SK-N-SH (cell line): ENCODE data around the gene CTSZ. TPM values are rescaled to one million over a fixed set of nuclear protein-coding genes. Genes with fewer than 3 reads are reported as not detected.

Experiments used
- CTCF ChIA-PET: fragments of 300-600, 350-600 bp; formaldehyde crosslinking; extraction: SDS; loops from one replicate; lab custom pipeline; 2021; lab: Yijun Ruan, JAX
- POLR2A ChIA-PET: fragments of 350-600 bp; sonication (Branson Sonifier 250); formaldehyde crosslinking; extraction: SDS; loops from one replicate; lab custom pipeline; 2020; ENCODE audit warnings: antibody characterized with exemption, inconsistent platforms; lab: Yijun Ruan, JAX
- DNase-seq: peaks from one replicate; pipeline ENCODE4 v3.0.0; 2012
- H2AFZ ChIP-seq: fragments of 200-600 bp; sonication (generic); 2 replicates; pipeline ENCODE4 v1.8.1; 2016; ENCODE audit warnings: antibody characterized with exemption, mild to moderate bottlenecking, low read depth
- H3F3A ChIP-seq: fragments of 200-600 bp; sonication (generic); replicated peaks from 2 replicates; pipeline ENCODE3; 2016; ENCODE audit warnings: antibody characterized with exemption, mild to moderate bottlenecking; ENCODE audit not compliant: insufficient read depth
- H3K27ac ChIP-seq, 2 experiments: fragments of 200-500 bp in 1 of 2; fragments of 200-600 bp in 1 of 2; sonication (Bioruptor generic) in 1 of 2; sonication (generic), shearing (Covaris generic) in 1 of 2; 2 replicates each; pipeline versions ENCODE4 v1.5.1 to v1.6.1; 2014 to 2016; ENCODE audit warnings: low read depth in 2 of 2, inconsistent platforms in 1 of 2, low read length in 1 of 2, mild to moderate bottlenecking in 1 of 2, mixed read lengths in 1 of 2
- H3K27me3 ChIP-seq: fragments of 200-600 bp; sonication (generic), shearing (Covaris generic); 2 replicates; pipeline ENCODE4 v1.6.1; 2016; ENCODE audit warnings: mixed run types; ENCODE audit not compliant: insufficient read depth
- H3K36me3 ChIP-seq, 2 experiments: fragments of 200-500 bp in 1 of 2; fragments of 200-600 bp in 1 of 2; sonication (Bioruptor generic) in 1 of 2; sonication (generic) in 1 of 2; replicated peaks in 1 of 2; 2 replicates each; pipeline versions ENCODE3 to v1.5.1; 2014 to 2016; ENCODE audit warnings: low read length in 1 of 2, mild to moderate bottlenecking in 1 of 2; ENCODE audit not compliant: insufficient read depth in 2 of 2, control insufficient read depth in 1 of 2
- H3K4me1 ChIP-seq, 2 experiments: fragments of 200-500 bp in 1 of 2; fragments of 200-600 bp in 1 of 2; sonication (Bioruptor generic) in 1 of 2; sonication (generic), shearing (Covaris generic) in 1 of 2; 2 replicates each; pipeline versions ENCODE4 v1.5.1 to v1.6.1; 2014 to 2016; ENCODE audit warnings: low read depth in 1 of 2, low read length in 1 of 2, mixed run types in 1 of 2; ENCODE audit not compliant: insufficient read depth in 2 of 2, control insufficient read depth in 1 of 2
- H3K4me2 ChIP-seq: fragments of 200-600 bp; sonication (generic), shearing (Covaris generic); 2 replicates; pipeline ENCODE4 v1.6.1; 2017; ENCODE audit warnings: mixed run types
- H3K4me3 ChIP-seq, 2 experiments: fragments of 200-500 bp in 1 of 2; fragments of 200-600 bp in 1 of 2; sonication (Bioruptor generic) in 1 of 2; sonication (generic), shearing (Covaris generic) in 1 of 2; 2 replicates each; pipeline versions ENCODE4 v1.5.1 to v1.8.1; 2014 to 2016; ENCODE audit warnings: low read depth in 2 of 2, inconsistent platforms in 1 of 2, low read length in 1 of 2, mild to moderate bottlenecking in 1 of 2, mixed read lengths in 1 of 2, moderate library complexity in 1 of 2
- H3K79me2 ChIP-seq: fragments of 200-600 bp; sonication (generic); 2 replicates; pipeline ENCODE4 v1.8.1; 2017; ENCODE audit warnings: mild to moderate bottlenecking; ENCODE audit not compliant: insufficient read depth
- H3K9ac ChIP-seq: fragments of 200-600 bp; sonication (generic); 2 replicates; pipeline ENCODE4 v1.6.1; 2017; ENCODE audit warnings: mixed run types
- H3K9me2 ChIP-seq: fragments of 200-600 bp; sonication (generic); 2 replicates; pipeline ENCODE4 v1.6.1; 2017; ENCODE audit warnings: mixed run types
- H3K9me3 ChIP-seq: fragments of 200-600 bp; sonication (generic); 2 replicates; pipeline ENCODE4 v1.6.1; 2017; ENCODE audit warnings: mixed run types, mild to moderate bottlenecking, moderate library complexity
- H4K20me1 ChIP-seq: fragments of 200-600 bp; sonication (generic); 2 replicates; pipeline ENCODE4 v1.6.1; 2017; ENCODE audit warnings: mild to moderate bottlenecking, mixed run types; ENCODE audit not compliant: insufficient read depth
- CHD2 ChIP-seq: fragments of 150-350 bp; IDR thresholded peaks from 2 replicates; pipeline ENCODE4 v1.6.1; 2018; ENCODE audit warnings: low read length; ENCODE audit not compliant: partially characterized antibody
- EP300 ChIP-seq, 2 experiments: IDR thresholded peaks; 2 replicates each; pipeline versions ENCODE4 v1.4.0 to v1.6.1; 2012; ENCODE audit warnings: borderline replicate concordance in 1 of 2, low read depth in 1 of 2, low read length in 1 of 2
- EZH2phosphoT487 ChIP-seq: fragments of 200-600 bp; sonication (generic); IDR thresholded peaks from 2 replicates; pipeline ENCODE4 v1.6.1; 2017; ENCODE audit warnings: low read depth, mixed run types, mild to moderate bottlenecking, antibody characterized with exemption, moderate library complexity, borderline replicate concordance
- FOSL2 ChIP-seq: IDR thresholded peaks from 2 replicates; pipeline ENCODE4 v1.4.0; 2012; ENCODE audit warnings: low read depth, mild to moderate bottlenecking, moderate library complexity, borderline replicate concordance
- FOXJ3 ChIP-seq: sonication (generic); formaldehyde crosslinking; IDR thresholded peaks from 2 replicates; pipeline ENCODE4 v1.5.1; 2020; ENCODE audit warnings: mild to moderate bottlenecking, missing genetic modification reagents
- GATA2 ChIP-seq: sonication (generic); formaldehyde crosslinking; IDR thresholded peaks from 2 replicates; pipeline ENCODE4 v1.5.0; 2020; ENCODE audit warnings: mild to moderate bottlenecking, missing genetic modification reagents
- JUND ChIP-seq: IDR thresholded peaks from 2 replicates; pipeline ENCODE4 v1.4.0; 2012
- MEF2A ChIP-seq: IDR thresholded peaks from 2 replicates; pipeline ENCODE4 v1.4.0; 2012; ENCODE audit warnings: low read depth, borderline replicate concordance
- MXI1 ChIP-seq: IDR thresholded peaks from 2 replicates; pipeline ENCODE4 v1.6.1; 2012; ENCODE audit warnings: mild to moderate bottlenecking, low read depth, low read length, improper control_type of control experiment
- NRF1 ChIP-seq: IDR thresholded peaks from 2 replicates; pipeline ENCODE4 v1.6.1; 2012; ENCODE audit warnings: low read depth, mild to moderate bottlenecking, low read length
- RAD21 ChIP-seq: IDR thresholded peaks from 2 replicates; pipeline ENCODE4 v1.6.1; 2012; ENCODE audit warnings: mild to moderate bottlenecking, low read length
- RCOR1 ChIP-seq: fragments of 150-350 bp; IDR thresholded peaks from 2 replicates; pipeline ENCODE4 v1.6.1; 2017; ENCODE audit warnings: antibody characterized with exemption, low read length
- SIN3A ChIP-seq: IDR thresholded peaks from 2 replicates; pipeline ENCODE4 v1.6.1; 2012; ENCODE audit warnings: low read depth, mild to moderate bottlenecking, low read length, moderate library complexity, borderline replicate concordance
- SMC3 ChIP-seq: IDR thresholded peaks from 2 replicates; pipeline ENCODE4 v1.6.1; 2012; ENCODE audit warnings: low read depth, low read length, improper control_type of control experiment
- TCF12 ChIP-seq: IDR thresholded peaks from 2 replicates; pipeline ENCODE4 v1.4.0; 2012
- WGBS: methylation state at CpG from one replicate; pipeline ENCODE4 v1.1.6; 2017; ENCODE audit warnings: low lambda C conversion rate; 5-methylcytosine and 5-hydroxymethylcytosine counted together
- polyA plus RNA-seq, 3 experiments: library from polyadenylated mRNA; depleted of rRNA; stranded (reverse); fragments of >200 nt; gene quantifications; 2 replicates each; pipeline ENCODE4 v1.2.3, GENCODE V29; 2012
- TF ChIP-seq, protein P1 (sequence below): IDR thresholded peaks from 2 replicates; pipeline ENCODE4 v1.4.0; 2012; ENCODE audit warnings: low read depth, borderline replicate concordance
- TF ChIP-seq, protein P2 (sequence below): fragments of 150-350 bp; IDR thresholded peaks from 2 replicates; pipeline ENCODE4 v1.6.1; 2016; ENCODE audit warnings: mild to moderate bottlenecking, low read depth, low read length
- TF ChIP-seq, protein P3 (sequence below): fragments of 150-350 bp; IDR thresholded peaks from 2 replicates; pipeline ENCODE4 v1.6.1; 2017; ENCODE audit warnings: antibody characterized with exemption, low read length, low read depth, borderline replicate concordance
- TF ChIP-seq, protein P4 (sequence below): IDR thresholded peaks from 2 replicates; pipeline ENCODE4 v1.4.0; 2012; ENCODE audit warnings: low read depth
- TF ChIP-seq, protein P5 (sequence below): fragments of 200-600 bp; sonication (generic); IDR thresholded peaks from 2 replicates; pipeline ENCODE4 v1.6.1; 2017; ENCODE audit warnings: antibody characterized with exemption, mild to moderate bottlenecking, moderate library complexity

CTSZ gene
- polyA plus RNA-seq, 1 of the 3 experiments (the other 2 are of a cell fraction) = 0.03 TPM

DNA sequence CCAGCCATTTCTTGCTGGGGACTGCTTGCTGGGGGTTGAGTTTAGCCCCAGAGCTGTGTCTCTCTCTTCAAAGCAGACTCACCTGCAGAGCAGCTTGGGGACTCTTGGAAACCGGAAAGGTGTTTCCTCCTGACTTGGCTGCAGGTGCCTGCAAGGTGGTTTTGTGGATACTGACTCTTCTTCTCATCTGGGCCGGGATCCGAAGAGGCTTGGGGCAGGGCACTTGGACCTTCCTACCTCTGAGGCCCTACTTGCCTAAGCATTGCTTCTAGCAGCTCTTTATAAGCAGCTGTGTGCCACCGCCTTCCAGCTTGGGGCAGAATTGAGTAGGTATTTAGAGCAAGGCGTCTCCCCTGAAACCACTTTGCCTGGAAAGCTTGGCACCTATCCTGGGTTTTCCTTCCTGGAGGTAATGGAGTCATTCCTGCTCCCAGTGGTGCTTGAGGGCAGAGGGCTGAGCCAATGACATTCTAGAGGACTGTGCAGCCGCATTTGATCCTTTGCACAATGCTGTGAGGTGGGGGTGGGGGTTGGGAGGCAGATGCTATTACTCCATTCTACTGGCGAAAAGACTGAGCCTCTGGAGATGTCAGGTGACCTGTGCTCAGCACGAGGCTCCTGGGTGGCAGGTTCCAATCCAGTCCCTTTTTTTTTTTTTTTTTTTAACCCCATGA is 3.4 kb upstream of the CTSZ start:
- no peak for DNase-seq
- H3K4me3 ChIP-seq = no peak overlapping the region
- peak overlapping the region; percentile 64; the same call in 1 of the 2 replicates for H2AFZ ChIP-seq
- peaks cover 12% of the 10 kb centered on the region for H3F3A ChIP-seq
- H3K79me2 ChIP-seq = no peaks in the 10 kb centered on the region
- H3K27me3 ChIP-seq = no peaks in the 10 kb centered on the region
- H3K9me3 ChIP-seq = no peaks in the 10 kb centered on the region
- no peaks in the 10 kb centered on the region for H3K9me2 ChIP-seq
- 0 out of 2 replicates have a peak overlapping the region, but pooled peaks have one; percentile 50 for H3K4me2 ChIP-seq
- CTCF ChIA-PET = interaction anchor here (0.6 to 1.4 kb wide), 3 partner anchors 132 to 444 kb away, joined by 3 to 4 read pairs (median 3); no protein-coding TSS in a partner anchor
- POLR2A ChIA-PET = interaction anchor here (0.9 kb wide), 1 partner anchor 21 kb away, joined by 3 read pairs; the partner anchor contains the start of gene ATP5F1E
- TF ChIP-seq, protein P1, sequence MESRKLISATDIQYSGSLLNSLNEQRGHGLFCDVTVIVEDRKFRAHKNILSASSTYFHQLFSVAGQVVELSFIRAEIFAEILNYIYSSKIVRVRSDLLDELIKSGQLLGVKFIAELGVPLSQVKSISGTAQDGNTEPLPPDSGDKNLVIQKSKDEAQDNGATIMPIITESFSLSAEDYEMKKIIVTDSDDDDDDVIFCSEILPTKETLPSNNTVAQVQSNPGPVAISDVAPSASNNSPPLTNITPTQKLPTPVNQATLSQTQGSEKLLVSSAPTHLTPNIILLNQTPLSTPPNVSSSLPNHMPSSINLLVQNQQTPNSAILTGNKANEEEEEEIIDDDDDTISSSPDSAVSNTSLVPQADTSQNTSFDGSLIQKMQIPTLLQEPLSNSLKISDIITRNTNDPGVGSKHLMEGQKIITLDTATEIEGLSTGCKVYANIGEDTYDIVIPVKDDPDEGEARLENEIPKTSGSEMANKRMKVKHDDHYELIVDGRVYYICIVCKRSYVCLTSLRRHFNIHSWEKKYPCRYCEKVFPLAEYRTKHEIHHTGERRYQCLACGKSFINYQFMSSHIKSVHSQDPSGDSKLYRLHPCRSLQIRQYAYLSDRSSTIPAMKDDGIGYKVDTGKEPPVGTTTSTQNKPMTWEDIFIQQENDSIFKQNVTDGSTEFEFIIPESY = no peak
- no peak for TF ChIP-seq JUND
- no peak for TF ChIP-seq CHD2
- no peak for TF ChIP-seq EP300 (IDR thresholded peaks at IDR 0.05; ENCODE audit: borderline replicate concordance in 1 of 2, low read depth in 1 of 2, low read length in 1 of 2)
- no peak for TF ChIP-seq NRF1
- no peak for TF ChIP-seq SIN3A
- TF ChIP-seq MXI1 = no peak
- TF ChIP-seq, protein P2, sequence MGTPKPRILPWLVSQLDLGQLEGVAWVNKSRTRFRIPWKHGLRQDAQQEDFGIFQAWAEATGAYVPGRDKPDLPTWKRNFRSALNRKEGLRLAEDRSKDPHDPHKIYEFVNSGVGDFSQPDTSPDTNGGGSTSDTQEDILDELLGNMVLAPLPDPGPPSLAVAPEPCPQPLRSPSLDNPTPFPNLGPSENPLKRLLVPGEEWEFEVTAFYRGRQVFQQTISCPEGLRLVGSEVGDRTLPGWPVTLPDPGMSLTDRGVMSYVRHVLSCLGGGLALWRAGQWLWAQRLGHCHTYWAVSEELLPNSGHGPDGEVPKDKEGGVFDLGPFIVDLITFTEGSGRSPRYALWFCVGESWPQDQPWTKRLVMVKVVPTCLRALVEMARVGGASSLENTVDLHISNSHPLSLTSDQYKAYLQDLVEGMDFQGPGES = no peak
- no peak for TF ChIP-seq GATA2 (CRISPR knock-in tag)
- TF ChIP-seq, protein P3, sequence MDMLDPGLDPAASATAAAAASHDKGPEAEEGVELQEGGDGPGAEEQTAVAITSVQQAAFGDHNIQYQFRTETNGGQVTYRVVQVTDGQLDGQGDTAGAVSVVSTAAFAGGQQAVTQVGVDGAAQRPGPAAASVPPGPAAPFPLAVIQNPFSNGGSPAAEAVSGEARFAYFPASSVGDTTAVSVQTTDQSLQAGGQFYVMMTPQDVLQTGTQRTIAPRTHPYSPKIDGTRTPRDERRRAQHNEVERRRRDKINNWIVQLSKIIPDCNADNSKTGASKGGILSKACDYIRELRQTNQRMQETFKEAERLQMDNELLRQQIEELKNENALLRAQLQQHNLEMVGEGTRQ = no peak
- TF ChIP-seq, protein P4, sequence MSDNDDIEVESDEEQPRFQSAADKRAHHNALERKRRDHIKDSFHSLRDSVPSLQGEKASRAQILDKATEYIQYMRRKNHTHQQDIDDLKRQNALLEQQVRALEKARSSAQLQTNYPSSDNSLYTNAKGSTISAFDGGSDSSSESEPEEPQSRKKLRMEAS = no peak
- no peak for TF ChIP-seq FOSL2
- TF ChIP-seq FOXJ3 (CRISPR knock-in tag) = no peak
- TF ChIP-seq EZH2phosphoT487 = no peak
- TF ChIP-seq MEF2A = no peak
- TF ChIP-seq TCF12 = no peak
- TF ChIP-seq, protein P5, sequence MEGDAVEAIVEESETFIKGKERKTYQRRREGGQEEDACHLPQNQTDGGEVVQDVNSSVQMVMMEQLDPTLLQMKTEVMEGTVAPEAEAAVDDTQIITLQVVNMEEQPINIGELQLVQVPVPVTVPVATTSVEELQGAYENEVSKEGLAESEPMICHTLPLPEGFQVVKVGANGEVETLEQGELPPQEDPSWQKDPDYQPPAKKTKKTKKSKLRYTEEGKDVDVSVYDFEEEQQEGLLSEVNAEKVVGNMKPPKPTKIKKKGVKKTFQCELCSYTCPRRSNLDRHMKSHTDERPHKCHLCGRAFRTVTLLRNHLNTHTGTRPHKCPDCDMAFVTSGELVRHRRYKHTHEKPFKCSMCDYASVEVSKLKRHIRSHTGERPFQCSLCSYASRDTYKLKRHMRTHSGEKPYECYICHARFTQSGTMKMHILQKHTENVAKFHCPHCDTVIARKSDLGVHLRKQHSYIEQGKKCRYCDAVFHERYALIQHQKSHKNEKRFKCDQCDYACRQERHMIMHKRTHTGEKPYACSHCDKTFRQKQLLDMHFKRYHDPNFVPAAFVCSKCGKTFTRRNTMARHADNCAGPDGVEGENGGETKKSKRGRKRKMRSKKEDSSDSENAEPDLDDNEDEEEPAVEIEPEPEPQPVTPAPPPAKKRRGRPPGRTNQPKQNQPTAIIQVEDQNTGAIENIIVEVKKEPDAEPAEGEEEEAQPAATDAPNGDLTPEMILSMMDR = no peak
- TF ChIP-seq RCOR1 = no peak
- TF ChIP-seq SMC3 = no peak
- TF ChIP-seq RAD21 = no peak
- TF ChIP-seq, all 33 proteins: peak for 0
- H3K36me3 ChIP-seq = no peaks in the 10 kb centered on the region
- peaks cover 22 to 24% of the 10 kb centered on the region in 2 experiments; a peak in 3 of 4 replicates for H3K4me1 ChIP-seq
- peak overlapping the region; percentile 55; the same call in 1 of the 2 replicates for H3K9ac ChIP-seq
- H4K20me1 ChIP-seq = no peaks in the 10 kb centered on the region
- 76% methylated on average over 3 of the region's 8 CpGs for WGBS
- peak overlapping the region in 1 of 2 experiments; percentile 84; a peak in 3 of 4 replicates for H3K27ac ChIP-seq
